Heart left ventricle (tissue), 13 donors: ENCODE data around the gene KIF18A.

Experiments used
- POLR2A ChIP-seq, 2 donors: fragments of 450-650 bp; IDR thresholded peaks; one replicate each; pipeline ENCODE4 v1.6.1; 2017; ENCODE audit warnings: antibody characterized with exemption in 2 of 2, mild to moderate bottlenecking in 2 of 2, moderate library complexity in 2 of 2
- TF ChIP-seq, protein P1 (sequence below), 12 donors: fragments of 200-600 bp; sonication (generic) in 4 of 12; IDR thresholded peaks; one replicate each; pipeline versions ENCODE4 v1.5.0 to v1.8.0; 2018 to 2022; ENCODE audit warnings: antibody characterized with exemption in 12 of 12, mild to moderate bottlenecking in 5 of 12
- donor health status: ischemic (EF 13 %, LVEDD 7.1; RV severe dilation, severe dysfunction).
- donor health status: DM: no; HTN: yes; CAD: no.
- donor health status: DM: no; HTN: no; CAD: no.
- donor health status: ischemic (EF 25% LVEDD 6.9; RV normal size, moderate dysfunction).
- donor health status: ischemic (EF 25% LVEDD 5.7; RV mildly dilated, moderate dysfunction).
- donor health status: ischemic (EF 35%, LVEDD 5.7; RV mildly dilated, moderate dysfunction).
- donor health status: nonischemic (EF 11% LVEDD 7.7; RV severe dilation, severe dysfunction).
- donor health status: DM: yes; HTN: yes; CAD: no.
- donor health status: PGD.
- donor health status: ischemic (EF 29% LVEDD 5.4; RV normal size, mild dysfunction).
- donor health status: nonischemic (EF 23%, LVEDD 6.1; RV moderate dilation, normal function).

DNA sequence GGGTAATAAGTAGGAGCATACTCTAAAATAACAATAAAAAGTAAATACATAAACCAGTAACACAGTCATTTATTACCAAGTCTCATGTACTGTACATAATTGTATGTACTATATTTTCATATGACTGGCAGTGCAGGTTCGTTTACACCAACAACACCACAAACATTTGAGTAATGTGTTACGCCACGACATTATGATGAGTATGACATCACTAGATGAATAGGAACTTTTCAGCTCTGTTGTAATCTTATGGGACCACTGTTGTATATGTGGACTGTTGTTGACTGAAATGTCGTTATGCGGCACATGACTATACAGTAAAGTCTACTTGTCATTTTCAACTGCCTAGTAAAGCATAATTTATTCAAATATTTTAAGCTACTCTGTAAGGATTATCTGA lies 18.6 kb downstream of the KIF18A start:
- TF ChIP-seq, protein P1, sequence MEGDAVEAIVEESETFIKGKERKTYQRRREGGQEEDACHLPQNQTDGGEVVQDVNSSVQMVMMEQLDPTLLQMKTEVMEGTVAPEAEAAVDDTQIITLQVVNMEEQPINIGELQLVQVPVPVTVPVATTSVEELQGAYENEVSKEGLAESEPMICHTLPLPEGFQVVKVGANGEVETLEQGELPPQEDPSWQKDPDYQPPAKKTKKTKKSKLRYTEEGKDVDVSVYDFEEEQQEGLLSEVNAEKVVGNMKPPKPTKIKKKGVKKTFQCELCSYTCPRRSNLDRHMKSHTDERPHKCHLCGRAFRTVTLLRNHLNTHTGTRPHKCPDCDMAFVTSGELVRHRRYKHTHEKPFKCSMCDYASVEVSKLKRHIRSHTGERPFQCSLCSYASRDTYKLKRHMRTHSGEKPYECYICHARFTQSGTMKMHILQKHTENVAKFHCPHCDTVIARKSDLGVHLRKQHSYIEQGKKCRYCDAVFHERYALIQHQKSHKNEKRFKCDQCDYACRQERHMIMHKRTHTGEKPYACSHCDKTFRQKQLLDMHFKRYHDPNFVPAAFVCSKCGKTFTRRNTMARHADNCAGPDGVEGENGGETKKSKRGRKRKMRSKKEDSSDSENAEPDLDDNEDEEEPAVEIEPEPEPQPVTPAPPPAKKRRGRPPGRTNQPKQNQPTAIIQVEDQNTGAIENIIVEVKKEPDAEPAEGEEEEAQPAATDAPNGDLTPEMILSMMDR (IDR thresholded peaks at IDR 0.05): no peak
- no peak for TF ChIP-seq POLR2A (IDR thresholded peaks at IDR 0.05)
